Measurements from ENCODE around the gene EMC6.

Gene EMC6

DNA sequence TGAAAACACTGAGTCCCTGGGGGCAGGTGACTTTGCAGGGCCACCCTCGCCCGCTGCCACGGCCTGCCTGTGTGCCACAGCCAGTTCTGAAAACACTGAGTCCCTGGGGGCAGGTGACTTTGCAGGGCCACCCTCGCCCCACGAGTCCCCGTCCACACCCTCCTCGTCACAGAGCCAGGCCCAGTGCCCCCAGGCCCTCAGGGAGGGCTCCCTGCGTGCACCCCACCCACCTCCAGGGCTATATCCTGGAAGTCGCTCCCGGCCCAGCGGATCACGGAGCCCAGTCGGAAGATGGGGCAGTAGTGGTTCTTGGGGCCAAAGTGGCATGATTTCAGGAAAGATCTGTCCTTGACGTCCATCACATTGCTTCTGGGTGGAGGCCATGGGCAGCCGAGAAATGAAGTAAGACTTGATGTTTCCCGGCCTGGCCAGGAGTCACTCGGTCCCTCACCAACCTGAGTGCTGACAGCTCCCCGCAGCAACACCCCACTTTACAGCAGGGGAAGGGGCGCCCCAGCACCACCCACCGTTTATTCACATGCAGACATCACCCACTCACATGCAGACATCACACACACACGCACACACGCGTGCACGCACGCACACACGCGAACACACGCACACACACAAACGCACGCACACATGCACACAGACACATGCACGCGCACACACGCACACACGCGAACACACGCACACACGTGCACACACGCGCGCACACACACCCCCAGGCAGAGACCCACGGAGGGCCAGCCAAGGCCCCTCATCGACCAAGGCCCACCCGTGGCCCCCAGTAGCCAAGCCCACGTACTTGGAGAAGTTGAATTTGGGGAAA is 20.9 kb downstream of the EMC6 start:
- H3K4me3 ChIP-seq (ENCODE audit: low read depth, low read length) = no peak overlapping the region
- TF ChIP-seq, protein P1, sequence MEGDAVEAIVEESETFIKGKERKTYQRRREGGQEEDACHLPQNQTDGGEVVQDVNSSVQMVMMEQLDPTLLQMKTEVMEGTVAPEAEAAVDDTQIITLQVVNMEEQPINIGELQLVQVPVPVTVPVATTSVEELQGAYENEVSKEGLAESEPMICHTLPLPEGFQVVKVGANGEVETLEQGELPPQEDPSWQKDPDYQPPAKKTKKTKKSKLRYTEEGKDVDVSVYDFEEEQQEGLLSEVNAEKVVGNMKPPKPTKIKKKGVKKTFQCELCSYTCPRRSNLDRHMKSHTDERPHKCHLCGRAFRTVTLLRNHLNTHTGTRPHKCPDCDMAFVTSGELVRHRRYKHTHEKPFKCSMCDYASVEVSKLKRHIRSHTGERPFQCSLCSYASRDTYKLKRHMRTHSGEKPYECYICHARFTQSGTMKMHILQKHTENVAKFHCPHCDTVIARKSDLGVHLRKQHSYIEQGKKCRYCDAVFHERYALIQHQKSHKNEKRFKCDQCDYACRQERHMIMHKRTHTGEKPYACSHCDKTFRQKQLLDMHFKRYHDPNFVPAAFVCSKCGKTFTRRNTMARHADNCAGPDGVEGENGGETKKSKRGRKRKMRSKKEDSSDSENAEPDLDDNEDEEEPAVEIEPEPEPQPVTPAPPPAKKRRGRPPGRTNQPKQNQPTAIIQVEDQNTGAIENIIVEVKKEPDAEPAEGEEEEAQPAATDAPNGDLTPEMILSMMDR (IDR thresholded peaks at IDR 0.05; ENCODE audit: low read depth, low read length) = no peak
- DNase-seq (ENCODE audit: low read depth, low spot score) = no peak
- in situ Hi-C loops (cut with HindIII; ENCODE audit: low sequenced_read_pairs) = no loop called here

DNA sequence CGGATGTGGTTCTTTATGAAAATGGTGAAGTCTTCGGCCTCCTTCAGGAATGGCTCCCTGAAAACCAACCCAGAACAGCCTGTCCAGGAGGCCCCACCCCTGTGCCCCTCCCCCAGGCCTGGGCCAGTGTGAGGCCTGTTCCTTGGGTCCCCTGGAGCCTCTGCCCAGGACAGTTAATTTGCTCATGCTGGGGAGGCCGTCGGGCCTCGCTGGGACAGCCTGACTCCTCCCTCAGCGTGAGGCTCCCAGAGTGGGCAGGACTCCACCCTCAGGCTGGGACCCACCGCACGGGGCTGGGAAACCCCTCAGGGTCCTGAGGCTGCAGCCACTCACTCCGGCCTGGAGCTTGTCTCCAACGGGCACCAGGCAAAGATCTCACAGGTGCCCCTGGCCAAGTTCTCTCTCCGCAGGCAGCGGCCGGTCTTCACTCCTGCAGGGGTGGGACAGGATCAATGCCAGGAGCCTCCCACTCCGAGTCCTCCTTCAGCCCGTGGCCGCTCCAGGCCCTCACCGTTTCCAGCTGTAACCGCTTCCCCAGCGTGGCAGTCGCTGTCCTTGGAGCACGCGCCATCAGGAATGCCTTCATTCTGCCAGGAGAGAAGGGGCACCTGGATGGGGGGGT is 21.6 kb downstream of the EMC6 start:
- TF ChIP-seq, protein P1 (IDR thresholded peaks at IDR 0.05; ENCODE audit: low read depth, low read length) = no peak
- in situ Hi-C loops (cut with HindIII; ENCODE audit: low sequenced_read_pairs) = no loop called here
- no peak overlapping the region for H3K4me3 ChIP-seq (ENCODE audit: low read depth, low read length)

DNA sequence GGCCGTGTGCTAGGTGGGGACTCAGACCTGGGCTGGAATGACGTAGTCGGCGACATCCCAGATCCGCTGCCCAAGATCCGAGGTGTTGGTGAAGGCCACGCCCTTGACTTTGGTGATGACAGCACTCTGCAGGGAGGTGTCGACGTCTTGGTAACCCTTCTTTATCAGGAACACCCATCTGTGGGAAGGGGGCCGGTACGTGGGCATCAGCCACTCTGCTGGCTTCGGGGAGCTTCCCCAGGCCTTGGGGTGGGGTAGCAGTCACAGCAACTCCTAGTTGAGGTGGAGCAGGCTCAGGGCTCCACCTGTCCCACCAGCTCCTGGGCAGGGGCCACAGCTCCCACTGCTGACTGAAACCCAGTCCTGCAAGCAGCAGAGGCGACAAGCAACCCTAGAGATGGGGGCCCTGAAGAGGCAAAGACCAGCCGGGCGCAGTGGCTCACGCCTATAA is 23.0 kb downstream of the EMC6 start:
- in situ Hi-C loops (cut with HindIII; ENCODE audit: low sequenced_read_pairs) = no loop called here
- no peak overlapping the region for H3K4me3 ChIP-seq (ENCODE audit: low read depth, low read length)
- no peak for DNase-seq (ENCODE audit: low read depth, low spot score)
- TF ChIP-seq, protein P1 (IDR thresholded peaks at IDR 0.05; ENCODE audit: low read depth, low read length) = no peak

More for the DNA sequence above, 21.6 kb downstream of the EMC6 start:
- DNase-seq (ENCODE audit: low read depth, low spot score) = no peak

DNA sequence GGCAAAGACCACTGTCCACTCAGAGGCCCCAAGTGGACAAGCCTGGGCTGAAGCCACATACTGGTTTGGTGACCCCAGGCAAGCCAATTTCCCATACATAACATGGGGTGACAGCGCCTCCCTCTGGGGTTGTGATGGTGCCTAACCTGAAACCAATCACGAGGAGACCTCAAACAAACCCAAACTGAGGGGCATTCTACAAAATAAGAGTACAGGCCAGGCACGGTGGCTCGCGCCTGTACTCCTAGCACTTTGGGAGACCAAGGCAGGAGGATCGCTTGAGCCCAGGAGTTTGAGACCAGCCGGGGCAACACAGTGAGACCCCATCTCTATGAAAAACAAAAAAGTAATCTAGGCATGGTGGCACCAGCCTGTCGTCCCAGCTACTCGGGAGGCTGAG is 23.7 kb downstream of the EMC6 start:
- in situ Hi-C loops (cut with HindIII; ENCODE audit: low sequenced_read_pairs) = no loop called here
- TF ChIP-seq, protein P1 (IDR thresholded peaks at IDR 0.05; ENCODE audit: low read depth, low read length) = peak; percentile 4
- DNase-seq (ENCODE audit: low read depth, low spot score) = no peak

DNA sequence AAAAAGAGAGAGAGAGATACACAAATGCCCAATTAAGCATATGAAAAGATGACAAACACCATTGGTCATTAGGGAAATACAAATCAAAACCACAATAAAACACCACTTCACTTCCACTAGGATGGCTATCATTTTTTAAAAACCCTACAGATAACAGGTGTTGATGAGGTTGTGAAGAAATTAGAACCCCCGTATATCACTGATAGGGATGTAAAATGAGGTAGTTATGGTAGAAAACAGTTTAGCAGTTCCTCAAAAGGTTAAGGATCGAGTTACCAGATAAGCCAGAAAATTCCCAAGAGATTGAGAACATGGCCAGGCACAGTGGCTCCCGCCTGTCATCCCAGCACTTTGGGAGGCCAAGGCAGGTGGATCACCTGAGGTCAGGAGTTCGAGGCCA is 24.5 kb downstream of the EMC6 start:
- TF ChIP-seq, protein P1 (IDR thresholded peaks at IDR 0.05; ENCODE audit: low read depth, low read length) = no peak
- in situ Hi-C loops (cut with HindIII; ENCODE audit: low sequenced_read_pairs) = no loop called here
- H3K4me3 ChIP-seq (ENCODE audit: low read depth, low read length) = no peak overlapping the region
- no peak for DNase-seq (ENCODE audit: low read depth, low spot score)

More for the DNA sequence above, 23.7 kb downstream of the EMC6 start:
- H3K4me3 ChIP-seq (ENCODE audit: low read depth, low read length) = no peak overlapping the region

DNA sequence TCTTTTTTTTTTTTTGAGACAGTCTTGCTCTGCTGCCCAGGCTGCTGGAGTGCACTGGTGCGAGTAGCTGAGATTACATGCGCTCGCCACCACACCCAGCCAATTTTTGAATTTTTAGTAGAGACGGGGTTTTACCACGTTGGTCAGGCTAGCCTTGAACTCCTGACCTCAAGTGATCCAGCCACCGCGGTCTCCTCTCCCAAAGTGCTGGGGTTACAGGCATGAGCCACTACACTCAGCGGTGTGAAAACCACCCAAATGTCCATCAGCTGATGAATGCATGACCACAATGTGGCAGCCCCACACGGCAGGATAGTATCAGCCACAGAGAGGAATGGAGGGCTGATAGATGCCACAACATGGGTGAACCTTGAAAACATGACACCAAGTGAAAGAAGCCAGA is 25.2 kb downstream of the EMC6 start:
- DNase-seq (ENCODE audit: low read depth, low spot score) = no peak
- no peak overlapping the region for H3K4me3 ChIP-seq (ENCODE audit: low read depth, low read length)
- in situ Hi-C loops (cut with HindIII; ENCODE audit: low sequenced_read_pairs) = no loop called here
- TF ChIP-seq, protein P1 (IDR thresholded peaks at IDR 0.05; ENCODE audit: low read depth, low read length) = no peak

Data from astrocyte of the spinal cord (primary cell).